ENCODE results near the gene LDLRAD4.

Gene LDLRAD4

DNA sequence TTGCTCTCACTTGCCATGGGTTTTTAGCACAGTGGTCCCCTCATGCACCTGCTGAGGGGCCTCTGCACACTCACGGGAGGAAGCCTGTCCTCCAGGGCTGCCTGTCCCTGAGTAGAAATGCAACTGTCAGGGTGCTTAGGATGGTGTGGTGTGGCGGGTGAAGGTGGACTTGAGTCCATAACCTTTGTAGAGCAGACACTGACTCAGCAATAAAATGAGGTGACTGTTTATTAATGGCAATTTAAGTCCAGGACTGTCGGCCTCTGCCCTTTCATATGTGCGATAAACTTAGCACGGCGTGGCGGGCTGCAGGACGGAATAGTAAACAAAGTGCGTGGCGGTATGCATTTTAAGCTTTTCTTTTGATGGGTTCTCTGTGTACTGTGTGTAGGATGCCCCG is 188.2 kb downstream of the LDLRAD4 start:
- DNase-seq (ENCODE audit: low read depth), result no peak

DNA sequence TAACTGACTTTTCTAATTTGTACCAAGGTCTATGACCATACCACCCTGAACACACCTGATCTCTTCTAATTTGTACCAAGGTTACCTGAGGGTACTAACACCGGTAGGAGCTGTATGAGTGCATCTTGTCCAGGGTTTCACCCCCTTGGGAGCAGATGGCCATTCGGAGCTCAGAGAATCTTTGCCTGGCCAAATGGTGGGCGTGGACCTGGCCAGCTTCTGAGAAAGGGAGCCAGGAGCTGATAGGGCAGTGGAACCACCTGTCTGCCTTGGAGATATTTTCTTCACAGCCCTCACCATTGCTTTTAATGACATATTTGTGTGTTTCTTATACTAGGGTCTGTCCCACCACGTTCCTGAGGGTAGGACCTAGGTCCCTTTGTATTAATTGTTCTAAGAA is 188.9 kb downstream of the LDLRAD4 start:
- DNase-seq (ENCODE audit: low read depth), result no peak

GRCh38 chr18:13409026-13409425 is 190.5 kb downstream of the LDLRAD4 start:
- no peak for DNase-seq (ENCODE audit: low read depth)

GRCh38 chr18:13409997-13410396 is 191.4 kb downstream of the LDLRAD4 start:
- DNase-seq (ENCODE audit: low read depth), result no peak

GRCh38 chr18:13410471-13410870 is 191.9 kb downstream of the LDLRAD4 start:
- DNase-seq (ENCODE audit: low read depth), result no peak

DNA sequence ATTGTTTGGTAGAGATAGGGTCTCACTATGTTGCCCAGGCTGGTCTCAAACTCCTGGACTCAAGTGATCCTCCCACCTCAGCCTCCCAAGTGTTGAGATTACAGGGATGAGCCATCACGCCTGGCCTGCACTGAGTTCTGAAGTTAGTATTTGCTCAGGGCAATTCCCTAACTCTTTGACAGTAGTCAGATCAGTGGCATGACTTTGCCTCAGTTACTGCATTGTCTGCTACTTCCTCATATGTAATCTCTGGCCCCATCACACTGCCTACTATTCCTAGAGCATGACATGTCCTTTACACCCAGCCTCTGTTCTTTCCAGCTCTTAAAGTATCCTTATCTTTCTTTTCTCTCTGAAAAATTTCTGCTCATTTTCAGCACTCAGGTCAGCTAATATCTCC is 193.5 kb downstream of the LDLRAD4 start:
- no peak for DNase-seq (ENCODE audit: low read depth)

GRCh38 chr18:13412901-13413300 is 194.3 kb downstream of the LDLRAD4 start:
- no peak for DNase-seq (ENCODE audit: low read depth)

DNA sequence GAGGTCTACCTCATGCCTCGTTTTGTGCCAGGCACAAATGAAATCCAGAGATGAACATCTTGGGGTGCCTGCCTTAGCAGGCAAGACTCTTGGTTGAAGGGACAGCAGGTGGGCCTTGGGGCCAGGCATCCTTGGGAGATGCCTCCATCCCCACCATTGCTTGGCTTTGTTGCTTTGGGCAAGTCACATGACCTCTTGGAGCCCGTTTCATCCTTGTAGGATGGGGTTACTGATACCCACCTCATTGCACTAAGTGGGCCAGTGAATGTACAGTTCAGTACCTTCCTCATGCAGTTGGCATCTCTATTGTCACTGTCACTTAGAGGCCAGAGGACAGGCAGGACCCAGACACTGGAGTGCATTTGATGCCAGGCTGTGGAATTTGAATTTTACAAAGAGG is 195.5 kb downstream of the LDLRAD4 start:
- no peak for DNase-seq (ENCODE audit: low read depth)

DNA sequence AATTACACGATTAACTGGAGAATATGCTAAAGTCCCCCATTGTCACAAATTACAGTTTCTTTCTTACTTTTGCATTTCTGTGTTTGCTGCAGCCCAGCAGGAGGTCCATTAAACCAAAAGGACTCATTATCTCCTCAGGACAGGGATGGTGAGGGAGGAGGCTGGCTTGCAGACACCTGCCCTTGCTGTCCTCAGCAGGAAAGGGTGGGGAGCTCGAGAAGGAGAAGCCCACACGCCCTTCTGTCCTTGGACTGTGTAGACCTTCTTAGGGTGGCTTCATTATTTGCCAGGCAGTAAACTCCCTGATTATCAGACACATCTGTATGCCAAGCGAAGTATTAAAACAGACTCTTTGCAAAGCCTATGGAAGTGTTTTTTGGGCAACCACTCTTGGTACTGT is 196.0 kb downstream of the LDLRAD4 start:
- DNase-seq (ENCODE audit: low read depth), result no peak

DNA sequence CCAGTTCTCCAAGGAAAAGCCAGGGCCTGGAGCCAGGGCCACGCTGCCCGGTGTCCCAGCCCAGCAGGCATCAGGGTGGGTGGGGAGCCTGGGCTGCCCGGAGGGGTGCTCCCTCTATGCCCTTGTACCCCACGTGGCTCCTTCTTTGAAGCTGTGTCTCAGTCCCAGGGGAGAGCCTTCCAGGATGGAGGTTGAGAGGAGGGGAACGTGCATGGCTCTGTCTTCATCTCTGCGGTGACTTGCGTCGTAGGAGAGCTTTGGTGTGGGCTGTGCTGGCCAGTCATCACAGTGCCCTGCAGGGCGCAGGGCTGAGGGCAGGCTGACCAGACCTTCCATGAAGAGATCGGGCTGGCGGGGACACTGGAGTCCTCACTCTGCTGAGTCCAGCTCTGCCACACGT is 197.2 kb downstream of the LDLRAD4 start:
- no peak for DNase-seq (ENCODE audit: low read depth)

DNA sequence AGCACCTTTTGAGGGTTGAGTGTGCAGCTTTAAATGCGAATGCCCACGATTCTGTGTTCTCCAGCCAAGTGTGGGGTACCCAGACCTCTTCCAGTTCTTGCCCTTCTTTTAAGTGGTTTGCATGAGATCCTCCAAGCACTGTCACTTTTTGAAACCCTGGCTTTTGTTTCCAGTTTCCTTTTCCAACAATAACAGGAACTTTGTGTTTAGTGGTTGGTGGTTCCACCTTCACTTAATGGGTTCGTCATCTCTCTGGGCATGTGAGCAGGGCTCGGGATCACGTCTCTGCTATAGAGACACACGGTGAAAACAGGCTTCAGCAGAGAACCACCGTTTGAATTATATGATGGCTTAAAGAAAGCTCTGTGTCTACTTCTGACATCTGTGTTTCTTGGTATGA is 197.6 kb downstream of the LDLRAD4 start:
- DNase-seq (ENCODE audit: low read depth), result no peak

- no peak for DNase-seq (ENCODE audit: low read depth)
Measured at GRCh38 chr18:13416848-13417247, 198.3 kb downstream of the LDLRAD4 start.

DNA sequence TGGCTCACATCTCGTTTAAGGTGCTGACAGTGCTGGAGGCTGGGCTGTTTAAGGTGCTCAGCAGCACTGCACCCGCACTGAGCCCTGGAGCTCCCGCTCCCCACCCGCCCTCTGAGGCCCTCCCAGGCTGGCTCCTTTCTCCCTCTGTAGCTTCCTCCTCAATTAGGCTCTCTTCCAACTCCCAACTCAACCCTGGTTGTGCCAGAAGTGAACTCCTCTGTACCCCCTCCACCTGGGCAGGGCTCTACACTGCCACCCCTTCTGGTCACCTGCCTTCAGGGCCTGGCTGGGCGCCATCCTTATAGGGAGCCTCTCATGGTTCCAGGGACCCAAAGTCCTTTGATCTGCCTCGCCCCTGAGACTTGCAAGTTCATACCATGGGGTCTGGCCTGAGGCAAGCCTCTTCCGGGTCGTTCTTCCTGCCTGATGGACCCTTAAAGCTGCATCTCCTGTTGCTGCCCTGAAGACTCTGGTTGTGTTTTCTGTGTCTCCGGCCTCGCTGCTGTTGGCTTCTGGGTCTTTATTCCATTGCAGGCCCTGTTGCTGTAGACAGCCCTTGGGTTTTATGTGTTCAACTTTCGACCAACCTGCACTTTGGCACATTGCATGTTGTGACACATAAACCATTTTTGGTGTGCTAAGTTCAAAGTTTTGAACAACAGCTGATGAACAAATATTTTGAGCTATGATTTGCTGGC is 199.6 kb downstream of the LDLRAD4 start:
- no peak for DNase-seq (ENCODE audit: low read depth)

GRCh38 chr18:13420969-13421686 is 202.6 kb downstream of the LDLRAD4 start:
- DNase-seq (ENCODE audit: low read depth), result no peak

DNA sequence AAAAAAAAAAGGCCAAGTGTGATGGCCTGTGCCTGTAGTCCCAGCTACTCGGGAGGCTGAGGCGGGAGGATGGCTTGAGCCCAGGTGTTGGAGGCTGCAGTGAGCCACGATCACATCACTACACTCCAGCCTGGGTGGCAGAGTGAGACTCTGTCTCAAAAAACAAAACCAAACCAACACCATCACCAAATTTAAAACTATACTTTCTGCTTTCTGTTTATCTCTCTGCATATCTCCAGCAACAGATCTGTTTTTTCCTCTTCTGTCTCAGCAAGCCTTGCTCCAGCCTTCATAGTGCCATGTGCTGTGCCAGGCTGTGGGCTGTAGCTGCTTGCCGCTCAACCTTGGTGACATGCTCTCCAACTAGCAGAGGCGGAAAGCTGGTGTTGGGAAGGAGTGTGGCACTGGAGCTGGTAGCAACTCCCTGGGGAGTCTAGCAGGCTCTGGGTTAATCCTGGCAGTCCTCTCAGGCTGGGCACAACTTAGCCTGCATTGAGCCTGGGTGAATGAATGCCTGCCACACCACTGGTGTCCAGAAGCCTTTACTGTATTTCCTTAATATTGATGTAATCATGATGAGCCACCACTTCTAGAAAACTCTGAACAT is 204.1 kb downstream of the LDLRAD4 start:
- DNase-seq (ENCODE audit: low read depth), result no peak

- no peak for DNase-seq (ENCODE audit: low read depth)
Measured at GRCh38 chr18:13423352-13423751, 204.8 kb downstream of the LDLRAD4 start.

- no peak for DNase-seq (ENCODE audit: low read depth)
Measured at GRCh38 chr18:13424363-13424762, 205.8 kb downstream of the LDLRAD4 start.

DNA sequence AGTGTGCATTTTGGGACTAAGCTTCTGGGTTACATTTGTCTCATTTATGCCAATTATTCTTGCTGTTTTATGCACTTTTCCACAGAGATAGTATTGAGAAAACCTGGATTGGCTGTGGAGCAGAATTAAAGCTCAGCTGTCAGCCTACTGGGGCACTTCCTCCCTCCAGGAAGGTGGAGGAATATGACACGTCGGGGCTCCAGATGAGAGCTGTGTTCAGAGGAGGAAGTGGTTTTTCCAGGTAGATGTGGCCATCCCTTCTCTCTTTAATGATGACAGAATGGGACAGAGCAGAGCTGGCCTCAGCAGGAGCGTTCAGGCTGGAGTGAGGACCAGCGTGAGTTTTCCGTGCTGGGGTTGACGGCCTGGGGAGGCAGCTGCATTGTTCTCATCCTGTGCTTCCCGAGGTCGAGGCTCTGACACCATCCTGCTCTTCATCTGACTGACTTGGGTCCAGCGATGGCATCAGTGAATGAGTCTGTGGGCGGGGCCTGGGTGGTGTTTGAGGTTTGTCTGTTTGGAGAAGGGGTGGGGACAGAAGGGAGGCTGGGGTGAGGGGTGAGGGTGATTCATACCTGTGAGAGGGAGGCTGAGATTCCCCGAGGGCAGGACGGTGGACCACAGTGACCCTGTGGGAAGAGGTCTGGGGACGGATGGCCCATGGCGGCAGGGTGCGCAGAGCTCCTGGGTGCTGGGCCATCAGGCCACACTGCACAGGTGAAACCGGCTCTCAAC is 207.0 kb downstream of the LDLRAD4 start:
- no peak for DNase-seq (ENCODE audit: low read depth)

DNA sequence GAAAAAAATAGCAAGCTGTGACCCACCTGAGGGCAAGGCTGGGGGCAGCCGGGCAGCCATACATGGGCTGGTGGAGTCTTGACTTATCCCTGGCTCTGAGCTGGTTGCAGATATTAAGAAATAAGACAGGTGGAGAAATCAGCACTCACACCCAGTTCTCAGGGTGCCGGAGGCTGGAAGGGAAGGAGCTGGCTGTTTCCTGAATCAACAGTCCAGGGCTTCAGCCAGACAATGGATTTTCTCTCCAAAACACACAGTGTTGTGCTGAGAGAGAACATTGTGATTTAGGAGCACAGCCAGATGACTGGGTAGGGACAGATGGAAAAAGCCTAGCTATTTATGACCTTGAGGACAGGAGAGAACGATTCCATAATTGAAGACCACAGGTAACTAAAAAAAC is 208.8 kb downstream of the LDLRAD4 start:
- DNase-seq (ENCODE audit: low read depth), result no peak

GRCh38 chr18:13428319-13428718 is 209.8 kb downstream of the LDLRAD4 start:
- DNase-seq (ENCODE audit: low read depth), result no peak

GRCh38 chr18:13429016-13429415 is 210.5 kb downstream of the LDLRAD4 start:
- no peak for DNase-seq (ENCODE audit: low read depth)

DNA sequence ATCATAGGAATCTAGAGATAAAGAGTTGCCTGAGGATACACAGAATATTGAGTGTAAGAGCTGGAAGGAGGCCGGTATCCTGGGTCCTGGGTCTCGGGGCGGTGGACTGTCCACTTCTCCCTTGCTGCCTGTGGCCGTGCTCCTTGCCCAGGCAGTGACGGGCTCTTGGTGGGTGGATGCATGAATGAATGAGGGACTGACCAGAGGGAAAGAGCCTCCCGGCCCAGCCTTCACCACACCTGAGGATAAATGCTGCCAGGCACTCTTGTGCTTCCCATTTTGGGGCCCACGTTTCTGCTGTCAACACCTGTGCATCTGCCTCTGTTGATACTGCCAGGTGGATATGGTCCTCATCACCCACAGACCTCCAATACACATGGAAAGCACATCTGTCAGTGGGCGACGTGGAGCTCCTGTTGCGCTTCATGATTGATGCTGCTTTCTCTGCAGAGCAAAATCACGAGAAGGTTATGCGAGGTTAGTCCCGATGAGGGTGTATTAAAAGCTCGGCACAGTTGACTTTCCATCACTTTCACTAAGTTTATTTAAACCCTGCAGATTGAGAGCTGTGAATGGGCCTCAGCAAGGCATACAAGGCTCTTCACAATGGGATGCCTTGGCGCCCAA is 211.4 kb downstream of the LDLRAD4 start:
- no peak for DNase-seq (ENCODE audit: low read depth)

Data from T follicular helper cell (primary cell).